ENCODE results near the gene CD200R1. TPM values are rescaled to one million over a fixed set of nuclear protein-coding genes. Genes with fewer than 3 reads are reported as not detected.
A peak's percentile ranks its signal among the peaks of the same experiment; 100 is the strongest.

The CD200R1 gene
- total and polyA plus RNA-seq, 2 experiments from 2014 or later, result 0.36 TPM; not detected in 1

- Histone ChIP-seq H3K27me3 (no peaks in the 10 kb centered on the region), H3K36me3 (peaks cover 76% of the 10 kb centered on the region), H3K27ac (no peak overlapping the region), H3K4me3 (no peak overlapping the region), H3K9me3 (ENCODE audit: low read depth) (no peaks in the 10 kb centered on the region), H3K4me1 (ENCODE audit: low read depth) (no peaks in the 10 kb centered on the region)
- no peak for TF ChIP-seq CTCF (IDR thresholded peaks at IDR 0.05; ENCODE audit: low read depth, low read length)
- peak in 1 of 2 donors; percentile 56 for DNase-seq (ENCODE audit: low read depth in 1 of 2, low spot score in 1 of 2)
Observed at GRCh38 chr3:113008117-113008516, 33.2 kb upstream of the CD200R1 start.

- H3K27ac ChIP-seq, result no peak overlapping the region
- no peak overlapping the region for H3K4me3 ChIP-seq
- no peak for TF ChIP-seq CTCF (IDR thresholded peaks at IDR 0.05; ENCODE audit: low read depth, low read length)
- peaks cover 68% of the 10 kb centered on the region for H3K36me3 ChIP-seq
- H3K9me3 ChIP-seq (ENCODE audit: low read depth), result no peaks in the 10 kb centered on the region
- H3K27me3 ChIP-seq, result no peaks in the 10 kb centered on the region
- DNase-seq (ENCODE audit: low read depth in 1 of 2, low spot score in 1 of 2), result no peak
- H3K4me1 ChIP-seq (ENCODE audit: low read depth), result no peaks in the 10 kb centered on the region
Observed at GRCh38 chr3:113006359-113007056, 31.6 kb upstream of the CD200R1 start.

- no peak for TF ChIP-seq CTCF (IDR thresholded peaks at IDR 0.05; ENCODE audit: low read depth, low read length)
- no peak overlapping the region for H3K4me3 ChIP-seq
- H3K27me3 ChIP-seq, result no peaks in the 10 kb centered on the region
- H3K36me3 ChIP-seq, result peaks cover 66% of the 10 kb centered on the region
- H3K9me3 ChIP-seq (ENCODE audit: low read depth), result no peaks in the 10 kb centered on the region
- no peak for DNase-seq (ENCODE audit: low read depth in 1 of 2, low spot score in 1 of 2)
- no peaks in the 10 kb centered on the region for H3K4me1 ChIP-seq (ENCODE audit: low read depth)
- H3K27ac ChIP-seq, result no peak overlapping the region
Observed at GRCh38 chr3:113005611-113006010, 30.7 kb upstream of the CD200R1 start.

GRCh38 chr3:113002679-113003078 lies 27.8 kb upstream of the CD200R1 start:
- no peak for TF ChIP-seq CTCF (IDR thresholded peaks at IDR 0.05; ENCODE audit: low read depth, low read length)
- H3K9me3 ChIP-seq (ENCODE audit: low read depth), result no peaks in the 10 kb centered on the region
- no peaks in the 10 kb centered on the region for H3K27me3 ChIP-seq
- H3K36me3 ChIP-seq, result peaks cover 50% of the 10 kb centered on the region
- H3K4me1 ChIP-seq (ENCODE audit: low read depth), result no peaks in the 10 kb centered on the region
- H3K4me3 ChIP-seq, result no peak overlapping the region
- H3K27ac ChIP-seq, result peak overlapping the region; percentile 16
- no peak for DNase-seq (ENCODE audit: low read depth in 1 of 2, low spot score in 1 of 2)

- Histone ChIP-seq H3K27ac (peak overlapping the region; percentile 38), H3K36me3 (peaks cover 44% of the 10 kb centered on the region), H3K4me1 (ENCODE audit: low read depth) (no peaks in the 10 kb centered on the region), H3K4me3 (no peak overlapping the region), H3K27me3 (no peaks in the 10 kb centered on the region), H3K9me3 (ENCODE audit: low read depth) (no peaks in the 10 kb centered on the region)
- no peak for TF ChIP-seq CTCF (IDR thresholded peaks at IDR 0.05; ENCODE audit: low read depth, low read length)
- no peak for DNase-seq (ENCODE audit: low read depth in 1 of 2, low spot score in 1 of 2)
Observed at GRCh38 chr3:113002037-113002436, 27.1 kb upstream of the CD200R1 start.
